ENCODE data around the gene DIP2C. TPM values are rescaled to one million over a fixed set of nuclear protein-coding genes. Genes with fewer than 3 reads are reported as not detected.
"Not testable (repeated sequence)": the region's sequence is repeated elsewhere in the genome, so short reads cannot be mapped to it uniquely, and the experiment has no call there.

The DIP2C gene
- total and polyA plus RNA-seq, 7 experiments from 2014 or later, result 1.1 to 8.7 (median 4.5) TPM

- Mint-ChIP-seq H3K4me1 (peaks cover 0 to 3% (median 3%) of the 10 kb centered on the region in 7 donors), H3K9me3 (no peaks in the 10 kb centered on the region), H3K36me3 (no peaks in the 10 kb centered on the region), H3K4me3 (no peak overlapping the region), H3K27ac (no peak overlapping the region), H3K27me3 (peaks cover 3 to 29% (median 16%) of the 10 kb centered on the region in 5 donors)
- Histone ChIP-seq H3K4me1 (ENCODE audit: control insufficient read depth in 2 of 2, insufficient read depth in 2 of 2, low read length in 2 of 2) (no peaks in the 10 kb centered on the region), H3K27ac (ENCODE audit: low read depth, low read length) (no peak overlapping the region), H3K4me3 (ENCODE audit: low read length) (no peak overlapping the region), H3K27me3 (ENCODE audit: control insufficient read depth in 2 of 2, insufficient read depth in 2 of 2, low read length in 2 of 2) (no peaks in the 10 kb centered on the region), H3K36me3 (ENCODE audit: control insufficient read depth in 2 of 3, insufficient read depth in 3 of 3, low read length in 3 of 3) (no peaks in the 10 kb centered on the region), H3K9me3 (ENCODE audit: control insufficient read depth in 2 of 3, low read length in 3 of 3) (no peaks in the 10 kb centered on the region)
- ChIA-PET POLR2A (no interaction called here), CTCF (no interaction called here)
- ATAC-seq, result no peak
- no peak for DNase-seq
- intact Hi-C loops (cut with micrococcal nuclease), result no loop called here
Measured at GRCh38 chr10:614790-615582, 74.5 kb downstream of the DIP2C start.

- ChIA-PET POLR2A (no interaction called here), CTCF (no interaction called here)
- Histone ChIP-seq H3K9me3 (ENCODE audit: control insufficient read depth in 2 of 3, low read length in 3 of 3) (no peaks in the 10 kb centered on the region), H3K4me1 (ENCODE audit: control insufficient read depth in 2 of 2, insufficient read depth in 2 of 2, low read length in 2 of 2) (no peaks in the 10 kb centered on the region), H3K27me3 (ENCODE audit: control insufficient read depth in 2 of 2, insufficient read depth in 2 of 2, low read length in 2 of 2) (no peaks in the 10 kb centered on the region), H3K36me3 (ENCODE audit: control insufficient read depth in 2 of 3, insufficient read depth in 3 of 3, low read length in 3 of 3) (no peaks in the 10 kb centered on the region), H3K4me3 (ENCODE audit: low read length) (no peak overlapping the region), H3K27ac (ENCODE audit: low read depth, low read length) (no peak overlapping the region)
- Mint-ChIP-seq H3K27me3 (peaks cover 0 to 24% (median 11%) of the 10 kb centered on the region in 5 donors), H3K9me3 (no peaks in the 10 kb centered on the region), H3K4me1 (no peaks in the 10 kb centered on the region), H3K4me3 (no peak overlapping the region), H3K36me3 (no peaks in the 10 kb centered on the region), H3K27ac (no peak overlapping the region)
- no peak for ATAC-seq
- DNase-seq, result no peak
- intact Hi-C loops (cut with micrococcal nuclease), result no loop called here
Measured at GRCh38 chr10:614139-614711, 75.2 kb downstream of the DIP2C start.

- no peaks in the 10 kb centered on the region for H3K36me3 ChIP-seq (ENCODE audit: control insufficient read depth in 2 of 3, insufficient read depth in 3 of 3, low read length in 3 of 3)
- no peaks in the 10 kb centered on the region for H3K27me3 ChIP-seq (ENCODE audit: control insufficient read depth in 2 of 2, insufficient read depth in 2 of 2, low read length in 2 of 2)
- no peak overlapping the region for H3K4me3 ChIP-seq (ENCODE audit: low read length)
- peaks cover 0 to 4% (median 0%) of the 10 kb centered on the region in 7 donors for H3K4me1 Mint-ChIP-seq
- no peak overlapping the region for H3K27ac ChIP-seq (ENCODE audit: low read depth, low read length)
- no peaks in the 10 kb centered on the region for H3K4me1 ChIP-seq (ENCODE audit: control insufficient read depth in 2 of 2, insufficient read depth in 2 of 2, low read length in 2 of 2)
- ATAC-seq (no peak), DNase-seq (no peak)
- POLR2A ChIA-PET, result no interaction called here
- H3K36me3 Mint-ChIP-seq, result no peaks in the 10 kb centered on the region
- no peak overlapping the region for H3K4me3 Mint-ChIP-seq
- CTCF ChIA-PET, result no interaction called here
- peaks cover 0 to 19% (median 5%) of the 10 kb centered on the region in 5 donors for H3K27me3 Mint-ChIP-seq
- H3K9me3 ChIP-seq (ENCODE audit: control insufficient read depth in 2 of 3, low read length in 3 of 3), result no peaks in the 10 kb centered on the region
- no peak overlapping the region for H3K27ac Mint-ChIP-seq
- intact Hi-C loops (cut with micrococcal nuclease), result no loop called here
- H3K9me3 Mint-ChIP-seq, result no peaks in the 10 kb centered on the region
Measured at GRCh38 chr10:613271-614138, 76.0 kb downstream of the DIP2C start.

DNA sequence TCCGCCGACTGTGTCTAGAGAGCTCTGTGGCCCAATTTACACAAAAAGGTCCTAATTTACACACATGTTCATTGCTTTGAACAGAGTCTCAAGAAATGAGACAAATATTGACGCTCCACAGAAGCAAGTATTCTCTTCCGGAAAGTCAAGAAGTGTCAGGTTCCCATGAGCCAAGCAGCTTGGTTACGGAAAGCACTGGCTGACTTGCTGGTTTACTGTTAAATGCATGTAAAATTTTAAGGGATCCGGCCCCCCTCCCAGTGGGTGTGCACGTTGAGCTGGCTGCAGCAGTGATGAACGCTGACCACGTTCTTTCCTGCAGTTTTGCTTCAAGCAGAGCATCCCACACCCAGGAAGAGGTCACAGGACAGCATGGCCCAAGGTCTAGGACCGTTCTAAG, 76.8 kb downstream of the DIP2C start:
- no peaks in the 10 kb centered on the region for H3K9me3 Mint-ChIP-seq
- DNase-seq, result no peak
- Histone ChIP-seq H3K4me3 (ENCODE audit: low read length) (no peak overlapping the region), H3K27me3 (ENCODE audit: control insufficient read depth in 2 of 2, insufficient read depth in 2 of 2, low read length in 2 of 2) (no peaks in the 10 kb centered on the region), H3K27ac (ENCODE audit: low read depth, low read length) (no peak overlapping the region), H3K4me1 (ENCODE audit: control insufficient read depth in 2 of 2, insufficient read depth in 2 of 2, low read length in 2 of 2) (no peaks in the 10 kb centered on the region), H3K36me3 (ENCODE audit: control insufficient read depth in 2 of 3, insufficient read depth in 3 of 3, low read length in 3 of 3) (no peaks in the 10 kb centered on the region), H3K9me3 (ENCODE audit: control insufficient read depth in 2 of 3, low read length in 3 of 3) (no peaks in the 10 kb centered on the region)
- no peak for ATAC-seq
- intact Hi-C loops (cut with micrococcal nuclease), result no loop called here
- H3K4me1 Mint-ChIP-seq, result peaks cover 0 to 4% (median 0%) of the 10 kb centered on the region in 7 donors
- H3K27me3 Mint-ChIP-seq, result peaks cover 0 to 11% (median 1%) of the 10 kb centered on the region in 5 donors
- ChIA-PET CTCF (no interaction called here), POLR2A (no interaction called here)
- H3K36me3 Mint-ChIP-seq, result no peaks in the 10 kb centered on the region
- H3K4me3 Mint-ChIP-seq, result no peak overlapping the region
- H3K27ac Mint-ChIP-seq, result no peak overlapping the region

- ATAC-seq, H3K4me3 Mint-ChIP-seq: not testable (repeated sequence)
Measured at GRCh38 chr10:610642-611305, 78.7 kb downstream of the DIP2C start.

DNA sequence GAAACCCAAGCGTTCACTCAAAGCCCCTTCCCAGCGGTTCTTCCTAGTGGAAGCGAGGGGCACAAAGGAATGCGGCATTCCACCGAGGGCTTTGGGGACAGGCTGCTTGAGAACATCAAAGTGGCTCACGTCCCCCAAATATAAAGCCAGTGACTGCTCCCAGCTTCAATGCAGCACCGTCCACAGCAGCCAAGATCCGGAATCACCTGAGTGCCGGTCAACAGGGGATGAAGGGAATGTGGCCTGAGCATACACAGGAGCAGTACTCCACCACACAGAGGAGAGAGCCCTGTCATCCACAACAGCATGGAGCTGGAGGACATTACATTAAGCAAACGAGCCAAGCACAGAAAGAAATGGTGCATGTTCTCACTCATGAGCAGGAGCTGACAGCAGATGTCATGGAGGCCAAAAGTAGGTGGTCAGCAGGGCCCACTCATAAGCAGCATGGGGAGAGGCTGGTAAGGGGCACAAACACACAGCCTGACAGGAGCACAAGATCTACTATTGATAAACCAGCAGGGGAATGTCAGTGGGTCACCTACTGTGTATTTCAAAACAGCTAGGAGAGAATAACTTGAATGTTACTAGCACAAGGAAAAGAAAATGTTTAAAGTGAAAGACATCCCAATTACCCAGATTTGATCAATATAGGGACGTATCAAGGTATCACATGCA, 79.5 kb downstream of the DIP2C start:
- no peaks in the 10 kb centered on the region for H3K9me3 Mint-ChIP-seq
- intact Hi-C loops (cut with micrococcal nuclease), result no loop called here

More at GRCh38 chr10:610642-611305, 78.7 kb downstream of the DIP2C start:
- H3K4me3 ChIP-seq (ENCODE audit: low read length); POLR2A ChIA-PET; H3K36me3 Mint-ChIP-seq; DNase-seq; intact Hi-C loops (cut with micrococcal nuclease); H3K27ac ChIP-seq (ENCODE audit: low read depth, low read length); H3K36me3 ChIP-seq (ENCODE audit: control insufficient read depth in 2 of 3, insufficient read depth in 3 of 3, low read length in 3 of 3); CTCF ChIA-PET; H3K27me3 ChIP-seq (ENCODE audit: control insufficient read depth in 2 of 2, insufficient read depth in 2 of 2, low read length in 2 of 2); H3K4me1 Mint-ChIP-seq; H3K27me3 Mint-ChIP-seq; H3K9me3 ChIP-seq (ENCODE audit: control insufficient read depth in 2 of 3, low read length in 3 of 3); H3K4me1 ChIP-seq (ENCODE audit: control insufficient read depth in 2 of 2, insufficient read depth in 2 of 2, low read length in 2 of 2); H3K27ac Mint-ChIP-seq; H3K9me3 Mint-ChIP-seq: not testable (repeated sequence)

More for the DNA sequence above, 79.5 kb downstream of the DIP2C start:
- Histone ChIP-seq H3K27me3 (ENCODE audit: control insufficient read depth in 2 of 2, insufficient read depth in 2 of 2, low read length in 2 of 2) (no peaks in the 10 kb centered on the region), H3K27ac (ENCODE audit: low read depth, low read length) (no peak overlapping the region), H3K4me1 (ENCODE audit: control insufficient read depth in 2 of 2, insufficient read depth in 2 of 2, low read length in 2 of 2) (no peaks in the 10 kb centered on the region), H3K9me3 (ENCODE audit: control insufficient read depth in 2 of 3, low read length in 3 of 3) (no peaks in the 10 kb centered on the region), H3K36me3 (ENCODE audit: control insufficient read depth in 2 of 3, insufficient read depth in 3 of 3, low read length in 3 of 3) (no peaks in the 10 kb centered on the region), H3K4me3 (ENCODE audit: low read length) (no peak overlapping the region)
- peak overlapping the region in 3 of 9 donors; percentile 2 to 28 (median 15) for H3K27ac Mint-ChIP-seq
- no peaks in the 10 kb centered on the region for H3K36me3 Mint-ChIP-seq
- no peak overlapping the region for H3K4me3 Mint-ChIP-seq
- ChIA-PET POLR2A (no interaction called here), CTCF (no interaction called here)
- DNase-seq (no peak), ATAC-seq (no peak)
- peaks cover 0 to 4% (median 0%) of the 10 kb centered on the region in 7 donors for H3K4me1 Mint-ChIP-seq
- no peaks in the 10 kb centered on the region for H3K27me3 Mint-ChIP-seq
